HEK293T (cell line): ENCODE results near the gene WNT9A.

Source experiments
- CTCF ChIA-PET: fragments of 350-600 bp; formaldehyde crosslinking; extraction: SDS; loops from one replicate; lab custom pipeline; 2021; ENCODE audit warnings: antibody characterized with exemption, inconsistent platforms; lab: Yijun Ruan, JAX
- POLR2A ChIA-PET: fragments of 350-600 bp; formaldehyde crosslinking; extraction: SDS; loops from one replicate; lab custom pipeline; 2020; ENCODE audit warnings: antibody characterized with exemption, inconsistent platforms; lab: Yijun Ruan, JAX
- DNase-seq: peaks from one replicate; pipeline ENCODE4 v3.0.0; 2012; ENCODE audit warnings: mixed read lengths; ENCODE audit errors: extremely low spot score
- ARNT ChIP-seq: fragments of 450-650 bp; IDR thresholded peaks from 2 replicates; pipeline ENCODE4 v1.6.1; 2017; ENCODE audit warnings: mild to moderate bottlenecking
- BHLHE40 ChIP-seq: fragments of 450-650 bp; IDR thresholded peaks from 2 replicates; pipeline ENCODE4 v1.6.1; 2016; ENCODE audit warnings: mild to moderate bottlenecking, moderate library complexity, borderline replicate concordance
- CTBP1 ChIP-seq: fragments of 450-650 bp; IDR thresholded peaks from 2 replicates; pipeline ENCODE4 v1.6.1; 2016; ENCODE audit warnings: borderline replicate concordance
- ELF4 ChIP-seq: fragments of 450-650 bp; IDR thresholded peaks from 2 replicates; pipeline ENCODE4 v1.6.1; 2017; ENCODE audit warnings: antibody characterized with exemption
- FOXA1 ChIP-seq: fragments of 450-650 bp; IDR thresholded peaks from 2 replicates; pipeline ENCODE4 v1.6.1; 2016; ENCODE audit warnings: mild to moderate bottlenecking
- FOXK2 ChIP-seq: fragments of 450-650 bp; IDR thresholded peaks from 2 replicates; pipeline ENCODE4 v1.6.1; 2016; ENCODE audit warnings: mild to moderate bottlenecking
- FOXM1 ChIP-seq: fragments of 450-650 bp; IDR thresholded peaks from 2 replicates; pipeline ENCODE4 v1.6.1; 2017; ENCODE audit warnings: mild to moderate bottlenecking, borderline replicate concordance
- HDGF ChIP-seq: fragments of 450-650 bp; IDR thresholded peaks from 2 replicates; pipeline ENCODE4 v1.6.1; 2017; ENCODE audit warnings: antibody characterized with exemption, borderline replicate concordance
- L3MBTL2 ChIP-seq: fragments of 450-650 bp; conservative IDR thresholded peaks from 2 replicates; pipeline ENCODE4 v1.6.1; 2016; ENCODE audit warnings: mild to moderate bottlenecking
- LEF1 ChIP-seq: fragments of 450-650 bp; IDR thresholded peaks from 2 replicates; pipeline ENCODE4 v1.6.1; 2017; ENCODE audit warnings: mild to moderate bottlenecking, borderline replicate concordance
- NFRKB ChIP-seq: fragments of 450-650 bp; IDR thresholded peaks from 2 replicates; pipeline ENCODE4 v1.6.1; 2016; ENCODE audit warnings: mild to moderate bottlenecking, moderate library complexity
- PKNOX1 ChIP-seq: fragments of 450-650 bp; IDR thresholded peaks from 2 replicates; pipeline ENCODE4 v1.6.1; 2016
- SP1 ChIP-seq: fragments of 450-650 bp; IDR thresholded peaks from 2 replicates; pipeline ENCODE4 v1.6.1; 2017
- SUZ12 ChIP-seq: fragments of 450-650 bp; IDR thresholded peaks from 2 replicates; pipeline ENCODE4 v1.6.1; 2016; ENCODE audit warnings: mild to moderate bottlenecking
- TARDBP ChIP-seq: fragments of 450-650 bp; IDR thresholded peaks from 2 replicates; pipeline ENCODE4 v1.6.1; 2016
- ZNF384 ChIP-seq: fragments of 450-650 bp; IDR thresholded peaks from 2 replicates; pipeline ENCODE4 v1.6.1; 2016

The WNT9A gene

DNA sequence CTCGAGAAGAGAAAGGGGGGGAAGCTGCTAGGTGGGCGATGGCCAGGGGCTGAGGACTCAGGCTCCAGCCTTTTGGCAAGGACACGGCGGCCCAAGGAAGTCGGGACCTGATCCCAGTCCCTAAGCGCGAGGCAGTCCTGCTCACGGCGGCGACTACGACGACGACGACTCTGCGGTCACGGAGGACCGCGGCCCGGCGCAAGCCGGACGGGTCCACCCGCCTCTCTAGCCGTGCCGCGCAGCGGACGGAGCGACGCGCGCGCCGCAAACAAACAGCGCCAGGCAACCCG lies 401 bp downstream of the WNT9A start:
- CTCF ChIA-PET = interaction anchor here (0.7 kb wide), 1 partner anchor 466 kb away, joined by 3 read pairs; no protein-coding TSS in a partner anchor
- DNase-seq = peak; percentile 59
- POLR2A ChIA-PET = interaction anchor here (1.0 kb wide), 1 partner anchor 27 kb away, joined by 3 read pairs; no protein-coding TSS in a partner anchor
- TF ChIP-seq FOXK2 (no peak), L3MBTL2 (no peak; the same call in 1 of the 2 replicates), SUZ12 (no peak), BHLHE40 (no peak), TARDBP (no peak), SP1 (no peak), PKNOX1 (no peak), ELF4 (no peak), CTBP1 (no peak), NFRKB (no peak), HDGF (no peak), ARNT (no peak), FOXA1 (no peak), ZNF384 (no peak), LEF1 (no peak), FOXM1 (no peak)

DNA sequence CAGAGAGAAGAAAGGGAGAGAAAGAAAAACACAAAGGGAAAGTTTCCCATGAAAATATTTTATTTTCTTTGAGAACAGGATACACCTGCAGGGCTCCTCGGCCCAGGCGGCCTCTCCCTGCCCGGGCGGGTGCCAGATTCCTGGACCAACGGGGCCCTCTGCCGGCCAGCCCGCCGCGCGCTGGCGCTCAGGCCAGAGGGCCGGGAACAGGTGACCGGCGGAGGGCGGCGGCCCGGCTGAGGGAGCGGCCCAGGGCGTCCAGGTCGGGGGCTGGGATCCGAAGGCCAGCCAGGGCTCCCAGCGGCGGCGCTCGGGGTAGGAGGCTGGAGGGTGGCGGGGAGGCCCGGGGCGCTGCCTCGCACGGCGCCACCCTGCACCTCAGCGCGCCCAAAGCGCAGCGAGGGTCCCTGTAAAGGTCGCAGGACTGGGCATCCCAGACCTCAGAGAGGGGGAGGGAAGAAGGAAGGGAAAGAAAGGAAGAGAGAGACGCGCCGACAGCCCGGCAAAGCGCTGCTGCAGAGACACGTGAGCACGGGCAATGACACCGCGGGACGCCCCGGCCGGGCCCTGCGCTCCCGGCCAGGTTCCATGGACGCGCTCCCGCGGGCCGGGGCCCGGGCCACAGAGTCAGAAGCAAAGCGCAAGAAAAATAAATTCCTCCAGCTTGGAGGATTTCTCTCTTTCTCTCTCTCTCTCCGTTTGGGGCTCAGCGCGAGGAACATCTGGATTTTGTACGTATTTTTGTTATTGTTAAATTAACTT lies 927 bp downstream of the WNT9A start:
- ChIA-PET POLR2A (no interaction called here), CTCF (interaction anchor here (0.7 kb wide), 1 partner anchor 466 kb away, joined by 3 read pairs; no protein-coding TSS in a partner anchor)
- no peak for TF ChIP-seq PKNOX1
- no peak for TF ChIP-seq ELF4
- 0 out of 2 replicates have a peak, but pooled peaks have one; percentile 44 for TF ChIP-seq ARNT
- TF ChIP-seq LEF1 = 0 out of 2 replicates have a peak, but pooled peaks have one; percentile 47
- TF ChIP-seq CTBP1 = peak; percentile 33; the same call in 1 of the 2 replicates
- peak; percentile 90 for DNase-seq

- ChIA-PET POLR2A (no interaction called here), CTCF (interaction anchor here (1.0 kb wide), 1 partner anchor 8 kb away, joined by 3 read pairs; no protein-coding TSS in a partner anchor)
- DNase-seq = no peak
- TF ChIP-seq L3MBTL2 = no peak
- TF ChIP-seq ELF4 = no peak
- TF ChIP-seq NFRKB = no peak
- TF ChIP-seq BHLHE40 = no peak
- no peak for TF ChIP-seq TARDBP
- TF ChIP-seq FOXA1 = no peak
- no peak for TF ChIP-seq LEF1
- TF ChIP-seq SP1 = no peak
- TF ChIP-seq HDGF = no peak
Measured at GRCh38 chr1:227945891-227946623, 1.7 kb downstream of the WNT9A start.

DNA sequence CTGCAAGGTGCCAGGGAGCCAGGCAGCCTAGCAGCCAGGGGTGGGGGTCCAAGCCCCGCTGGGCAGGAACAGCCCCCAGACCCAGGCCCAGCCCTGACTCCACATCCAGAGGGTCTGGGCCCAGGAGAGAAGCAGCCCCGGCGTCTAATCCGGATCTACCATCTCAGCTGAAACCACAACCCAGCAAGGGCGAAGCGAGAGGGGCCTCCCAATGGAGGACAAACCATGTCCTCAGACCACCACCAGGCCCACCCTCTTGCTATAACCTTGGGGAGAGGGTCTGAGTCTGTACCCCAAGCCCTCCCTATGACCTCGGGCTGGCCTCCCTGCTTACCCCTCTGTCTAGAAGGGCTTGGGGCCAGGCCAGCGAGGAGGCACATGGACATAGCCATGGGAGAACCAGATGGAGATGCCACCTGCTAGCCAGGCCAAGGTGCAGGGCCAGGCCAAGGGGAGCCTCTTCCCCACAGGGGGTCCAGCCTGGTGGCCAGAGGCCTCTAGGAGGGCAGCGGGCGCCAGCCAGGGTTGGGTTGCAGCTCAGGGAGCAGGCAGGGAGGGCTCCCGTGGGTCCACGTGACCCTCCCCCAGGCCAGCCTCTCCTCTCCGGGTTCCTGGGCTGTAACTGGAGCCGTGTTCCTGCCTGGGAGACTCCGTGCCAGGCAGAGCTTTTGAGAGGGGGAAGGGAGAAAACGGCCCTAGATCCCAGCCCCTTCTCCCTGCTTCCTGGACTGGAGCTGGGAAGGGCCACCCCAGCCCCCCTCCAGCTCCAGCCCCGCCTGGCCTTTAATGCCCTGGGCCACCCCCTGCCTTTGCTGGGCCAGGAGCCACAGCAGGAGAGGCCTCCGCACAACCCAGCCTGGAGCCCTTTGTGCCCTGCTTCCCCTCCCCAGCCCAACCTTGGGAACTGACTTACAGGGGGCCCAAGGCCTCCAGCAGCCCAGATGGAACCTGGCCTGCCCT lies 2.5 kb downstream of the WNT9A start:
- DNase-seq = no peak
- TF ChIP-seq CTBP1 (no peak), BHLHE40 (no peak), FOXK2 (no peak), ZNF384 (no peak), SP1 (no peak), NFRKB (no peak), SUZ12 (no peak), HDGF (no peak), PKNOX1 (no peak), FOXM1 (no peak), L3MBTL2 (no peak), FOXA1 (no peak), TARDBP (no peak), ELF4 (no peak), LEF1 (no peak), ARNT (no peak)
- POLR2A ChIA-PET = no interaction called here
- CTCF ChIA-PET = interaction anchor here (1.0 kb wide), 1 partner anchor 9 kb away, joined by 3 read pairs; no protein-coding TSS in a partner anchor
